A549 (cell line): ENCODE results near the gene TRPV6. TPM values are rescaled to one million over a fixed set of nuclear protein-coding genes. Genes with fewer than 3 reads are reported as not detected.

Experiments
- ATAC-seq, 2 experiments: fragments of 200-7000 bp in 1 of 2; fragments of >200 bp in 1 of 2; cut with Nextera tagmentation in 1 of 2; cut with Tn5 transposase in 1 of 2; 3 replicates each; pipeline versions ENCODE4 v1.8.0 to v1.9.1; 2018 to 2020; ENCODE audit warnings: mild to moderate bottlenecking in 1 of 2, moderate library complexity in 1 of 2
- CTCF ChIA-PET: fragments of 300-600 bp; sonication (Branson Sonifier 250); formaldehyde crosslinking; extraction: SDS; loops from one replicate; lab custom pipeline; 2021; ENCODE audit warnings: antibody characterized with exemption, inconsistent platforms; lab: Yijun Ruan, JAX
- POLR2A ChIA-PET: fragments of 350-600 bp; formaldehyde crosslinking; extraction: SDS; loops from one replicate; lab custom pipeline; 2021; ENCODE audit warnings: antibody characterized with exemption, inconsistent platforms; lab: Yijun Ruan, JAX
- DNase-seq, 2 experiments: peaks; one replicate each; pipeline versions ENCODE4 v3.0.0 to v3.0.0-alpha.2; 2011 to 2016; ENCODE audit warnings: low read depth in 1 of 2, low spot score in 1 of 2
- FAIRE-seq: peaks from 2 replicates; lab custom pipeline; 2011; peaks lifted over from hg19 to GRCh38; lab: Jason Lieb, UNC
- H3K27ac ChIP-seq, 2 experiments: fragments of >200 bp; sonication (Bioruptor Twin); formaldehyde crosslinking; 3 replicates each; pipeline ENCODE4 v1.5.1; 2016 to 2017
- H3K4me1 ChIP-seq: fragments of >200 bp; sonication (Bioruptor Twin); formaldehyde crosslinking; 3 replicates; pipeline ENCODE4 v1.6.1; 2016
- H3K4me2 ChIP-seq: fragments of >200 bp; sonication (Bioruptor Twin); formaldehyde crosslinking; 3 replicates; pipeline ENCODE4 v1.6.1; 2016
- H3K4me3 ChIP-seq: fragments of >200 bp; sonication (Bioruptor Twin); formaldehyde crosslinking; 3 replicates; pipeline ENCODE4 v1.5.1; 2016
- H3K9me3 ChIP-seq: fragments of >200 bp; sonication (Bioruptor Twin); formaldehyde crosslinking; 3 replicates; pipeline ENCODE4 v1.6.1; 2016
- ATOH8 ChIP-seq: fragments of 250-450 bp; sonication (Bioruptor Pico); IDR thresholded peaks from 2 replicates; pipeline ENCODE4 v1.5.0; 2020; ENCODE audit warnings: low read depth, mild to moderate bottlenecking, moderate library complexity
- BCL3 ChIP-seq: fragments of >200 bp; sonication (Bioruptor Twin); formaldehyde crosslinking; IDR thresholded peaks from 3 replicates; pipeline ENCODE4 v1.6.1; 2016
- BHLHE40 ChIP-seq: IDR thresholded peaks from 2 replicates; pipeline ENCODE4 v1.6.1; 2012; ENCODE audit warnings: low read depth, low read length, inconsistent platforms
- CBX2 ChIP-seq: fragments of 200-600 bp; sonication (generic); IDR thresholded peaks from 2 replicates; pipeline ENCODE4 v1.6.1; 2016; ENCODE audit warnings: low read depth, mild to moderate bottlenecking, borderline replicate concordance
- CHD4 ChIP-seq: fragments of 200-600 bp; sonication (generic); IDR thresholded peaks from 2 replicates; pipeline ENCODE4 v1.6.1; 2016; ENCODE audit warnings: antibody characterized with exemption, mild to moderate bottlenecking, borderline replicate concordance
- E2F6 ChIP-seq: IDR thresholded peaks from 2 replicates; pipeline ENCODE4 v1.6.1; 2012; ENCODE audit warnings: low read depth, borderline replicate concordance
- EHF ChIP-seq: fragments of 250-450 bp; sonication (Bioruptor Pico); IDR thresholded peaks from 2 replicates; pipeline ENCODE4 v1.5.0; 2020; ENCODE audit warnings: mild to moderate bottlenecking
- ELK1 ChIP-seq: fragments of 150-350 bp; IDR thresholded peaks from 2 replicates; pipeline ENCODE4 v1.6.1; 2014; ENCODE audit warnings: low read depth, mild to moderate bottlenecking, low read length
- ESRRA ChIP-seq: fragments of 150-350 bp; IDR thresholded peaks from 2 replicates; pipeline ENCODE4 v1.6.1; 2014; ENCODE audit warnings: mild to moderate bottlenecking, low read length, borderline replicate concordance
- HDAC2 ChIP-seq: fragments of 200-600 bp; sonication (generic); IDR thresholded peaks from 2 replicates; pipeline ENCODE4 v1.6.1; 2016
- HOXA7 ChIP-seq: fragments of 250-450 bp; sonication (Bioruptor Pico); IDR thresholded peaks from 2 replicates; pipeline ENCODE4 v1.5.0; 2020; ENCODE audit warnings: mild to moderate bottlenecking, moderate library complexity
- HOXB13 ChIP-seq: fragments of 250-450 bp; sonication (Bioruptor Pico); IDR thresholded peaks from 2 replicates; pipeline ENCODE4 v1.5.0; 2020; ENCODE audit warnings: low read depth, mild to moderate bottlenecking, moderate library complexity
- HOXB5 ChIP-seq: fragments of 250-450 bp; sonication (Bioruptor Pico); IDR thresholded peaks from 2 replicates; pipeline ENCODE4 v1.5.0; 2020; ENCODE audit warnings: mild to moderate bottlenecking, moderate library complexity
- KDM1A ChIP-seq: fragments of 200-600 bp; sonication (generic); IDR thresholded peaks from 2 replicates; pipeline ENCODE4 v1.6.1; 2016; ENCODE audit warnings: low read depth, mild to moderate bottlenecking
- KDM5A ChIP-seq: fragments of 200-600 bp; sonication (generic); IDR thresholded peaks from 2 replicates; pipeline ENCODE4 v1.6.1; 2016; ENCODE audit warnings: antibody characterized with exemption, mild to moderate bottlenecking
- MAFK ChIP-seq: fragments of 450-650 bp; IDR thresholded peaks from 2 replicates; pipeline ENCODE4 v1.6.1; 2014; ENCODE audit not compliant: partially characterized antibody
- MYC ChIP-seq: IDR thresholded peaks from 2 replicates; pipeline ENCODE4 v1.6.1; 2012; ENCODE audit warnings: mild to moderate bottlenecking, inconsistent platforms, low read length, improper control_type of control experiment, borderline replicate concordance
- NFE2L2 ChIP-seq: fragments of 150-350 bp; conservative IDR thresholded peaks from 2 replicates; pipeline ENCODE4 v1.6.1; 2014; ENCODE audit warnings: low read length
- NPAS2 ChIP-seq: fragments of 250-450 bp; sonication (Bioruptor Pico); IDR thresholded peaks from 2 replicates; pipeline ENCODE4 v1.8.0; 2022; ENCODE audit warnings: mild to moderate bottlenecking, moderate library complexity, borderline replicate concordance
- PBX3 ChIP-seq: IDR thresholded peaks from 2 replicates; pipeline ENCODE4 v1.6.1; 2012
- PHF8 ChIP-seq: fragments of 200-600 bp; sonication (generic); IDR thresholded peaks from 2 replicates; pipeline ENCODE4 v1.6.1; 2016; ENCODE audit warnings: low read depth, mild to moderate bottlenecking, antibody characterized with exemption, moderate library complexity, borderline replicate concordance
- POLR2A ChIP-seq: IDR thresholded peaks from 2 replicates; pipeline ENCODE4 v1.6.1; 2012; ENCODE audit warnings: mild to moderate bottlenecking, low read length
- RCOR1 ChIP-seq: fragments of 150-350 bp; IDR thresholded peaks from 2 replicates; pipeline ENCODE4 v1.6.1; 2014; ENCODE audit warnings: antibody characterized with exemption, low read length, low read depth
- RFX5 ChIP-seq: fragments of 450-650 bp; IDR thresholded peaks from 2 replicates; pipeline ENCODE4 v1.7.1; 2014; ENCODE audit warnings: antibody characterized with exemption, mild to moderate bottlenecking, moderate library complexity
- SMC3 ChIP-seq: fragments of >200 bp; sonication (Bioruptor Twin); formaldehyde crosslinking; IDR thresholded peaks from 3 replicates; pipeline ENCODE4 v1.6.1; 2018; ENCODE audit warnings: inconsistent platforms
- TP53 ChIP-seq: fragments of 250-450 bp; sonication (Bioruptor Pico); IDR thresholded peaks from 2 replicates; pipeline ENCODE4 v1.5.0; 2021; ENCODE audit warnings: mild to moderate bottlenecking, moderate library complexity
- USF2 ChIP-seq: fragments of 450-650 bp; IDR thresholded peaks from 2 replicates; pipeline ENCODE4 v1.6.1; 2014; ENCODE audit warnings: antibody characterized with exemption
- ZC3H11A ChIP-seq: fragments of 450-650 bp; IDR thresholded peaks from 2 replicates; pipeline ENCODE4 v1.6.1; 2014; ENCODE audit warnings: antibody characterized with exemption, mild to moderate bottlenecking
- ZFP36 ChIP-seq: fragments of 450-650 bp; IDR thresholded peaks from 2 replicates; pipeline ENCODE4 v1.6.1; 2014; ENCODE audit warnings: borderline replicate concordance; ENCODE audit not compliant: partially characterized antibody
- ZSCAN20 ChIP-seq: fragments of 250-450 bp; sonication (Bioruptor Pico); IDR thresholded peaks from 2 replicates; pipeline ENCODE4 v1.8.0; 2022; ENCODE audit warnings: mild to moderate bottlenecking, moderate library complexity
- WGBS: methylation state at CpG from one replicate; pipeline ENCODE4 v1.1.6; 2017; ENCODE audit errors: missing lambda C conversion rate; 5-methylcytosine and 5-hydroxymethylcytosine counted together
- polyA plus RNA-seq, 4 experiments: library from polyadenylated mRNA; depleted of rRNA in 3 of 4; stranded (reverse); fragments of >200 nt; fragmentation: RNase III in 1 of 4; extraction: RNeasy Plus Mini Kit Qiagen cat#74134 plus additional on column Dnase treatment in 1 of 4; gene quantifications; 2 replicates in 3 of 4; 3 replicates in 1 of 4; pipeline ENCODE4 v1.2.3, GENCODE V29; 2011 to 2017

Gene TRPV6
- polyA plus RNA-seq, 2 of the 4 experiments (the other 2 are of a cell fraction) = not detected

- 1% methylated on average over 11 of the region's 11 CpGs for WGBS
- DNase-seq (no peak), ATAC-seq (no peak), FAIRE-seq (no peak)
- Histone ChIP-seq H3K4me3 (no peak overlapping the region), H3K9me3 (no peaks in the 10 kb centered on the region), H3K4me2 (no peak overlapping the region), H3K4me1 (no peaks in the 10 kb centered on the region), H3K27ac (no peak overlapping the region)
- CTCF ChIA-PET = no interaction called here
- TF ChIP-seq RFX5 (no peak), HOXB13 (CRISPR knock-in tag) (no peak), ESRRA (no peak), PHF8 (no peak)
- POLR2A ChIA-PET = no interaction called here
Measured at GRCh38 chr7:142930126-142930730, 44.7 kb upstream of the TRPV6 start.

GRCh38 chr7:142927949-142928348, 42.4 kb upstream of the TRPV6 start:
- FAIRE-seq (no peak), ATAC-seq (no peak), DNase-seq (no peak)
- no peaks in the 10 kb centered on the region for H3K9me3 ChIP-seq
- H3K4me1 ChIP-seq = no peaks in the 10 kb centered on the region
- H3K4me3 ChIP-seq = no peak overlapping the region
- H3K27ac ChIP-seq = no peak overlapping the region
- ChIA-PET CTCF (interaction anchor here (0.8 to 0.9 kb wide), 2 partner anchors 61 to 117 kb away, joined by 3 to 4 read pairs; no protein-coding TSS in a partner anchor), POLR2A (no interaction called here)
- H3K4me2 ChIP-seq = no peak overlapping the region
- 4% methylated on average over 8 of the region's 8 CpGs for WGBS
- no peak for TF ChIP-seq ZSCAN20
- TF ChIP-seq ZFP36 = no peak
- TF ChIP-seq RCOR1 = no peak
- TF ChIP-seq NFE2L2 = no peak
- TF ChIP-seq NPAS2 (CRISPR knock-in tag) = no peak
- TF ChIP-seq CBX2 = no peak
- TF ChIP-seq ELK1 = no peak
- TF ChIP-seq EHF (CRISPR knock-in tag) = no peak
- no peak for TF ChIP-seq PHF8
- no peak for TF ChIP-seq HOXA7 (CRISPR knock-in tag)
- no peak for TF ChIP-seq KDM1A
- TF ChIP-seq SMC3 = no peak
- TF ChIP-seq CHD4 = no peak
- TF ChIP-seq MYC = no peak

GRCh38 chr7:142927085-142927745, 41.7 kb upstream of the TRPV6 start:
- no peak for DNase-seq
- FAIRE-seq = no peak
- H3K4me1 ChIP-seq = no peaks in the 10 kb centered on the region
- WGBS = 7% methylated on average over 7 of the region's 7 CpGs
- ChIA-PET CTCF (no interaction called here), POLR2A (no interaction called here)
- H3K9me3 ChIP-seq = no peaks in the 10 kb centered on the region
- no peak for ATAC-seq
- no peak for TF ChIP-seq ZC3H11A
- no peak for TF ChIP-seq HOXA7 (CRISPR knock-in tag)
- TF ChIP-seq MAFK = no peak
- no peak for TF ChIP-seq HDAC2
- no peak for TF ChIP-seq USF2
- no peak for TF ChIP-seq BCL3
- TF ChIP-seq KDM5A = no peak
- TF ChIP-seq ZFP36 = no peak
- no peak for TF ChIP-seq HOXB5 (CRISPR knock-in tag)
- no peak for TF ChIP-seq ATOH8 (CRISPR knock-in tag)
- no peak for TF ChIP-seq E2F6
- TF ChIP-seq PBX3 = no peak
- no peak for TF ChIP-seq POLR2A
- TF ChIP-seq BHLHE40 = no peak
- no peak for TF ChIP-seq TP53 (CRISPR knock-in tag)
- H3K4me3 ChIP-seq = no peak overlapping the region
- H3K4me2 ChIP-seq = no peak overlapping the region
- H3K27ac ChIP-seq = no peak overlapping the region
